Neural cell (in vitro differentiated cells): ENCODE data around the gene WBP11. TPM values are rescaled to one million over a fixed set of nuclear protein-coding genes. Genes with fewer than 3 reads are reported as not detected.

Source experiments
- H2AFZ ChIP-seq: fragments of 200-600, 300-800 bp; sonication (generic), shearing (Covaris generic); 2 replicates; pipeline ENCODE4 v1.6.0; 2014; ENCODE audit warnings: low read depth, mild to moderate bottlenecking, antibody characterized with exemption, low read length, moderate library complexity
- H3F3A ChIP-seq: fragments of 200-600 bp; shearing (Covaris generic); 2 replicates; pipeline ENCODE4 v1.6.1; 2016; ENCODE audit warnings: mild to moderate bottlenecking, moderate library complexity, mixed read lengths, antibody characterized with exemption, low read length; ENCODE audit not compliant: insufficient read depth, poor library complexity, severe bottlenecking
- H3K27ac ChIP-seq: fragments of 200-600, 300-800 bp; sonication (generic), shearing (Covaris generic); 2 replicates; pipeline ENCODE4 v1.5.1; 2014; ENCODE audit warnings: mild to moderate bottlenecking, low read length, moderate library complexity
- H3K27me3 ChIP-seq: fragments of 300-800, 200-600 bp; sonication (generic), shearing (Covaris generic); 2 replicates; pipeline ENCODE4 v1.6.0; 2014; ENCODE audit warnings: mild to moderate bottlenecking, low read depth, low read length, moderate library complexity; ENCODE audit not compliant: insufficient read depth
- H3K36me3 ChIP-seq: fragments of 300-800, 200-600 bp; sonication (generic), shearing (Covaris generic); 2 replicates; pipeline ENCODE4 v1.5.1; 2014; ENCODE audit warnings: mild to moderate bottlenecking, antibody characterized with exemption, low read length, moderate library complexity; ENCODE audit not compliant: insufficient read depth
- H3K4me2 ChIP-seq: fragments of 300-800, 200-600 bp; sonication (generic), shearing (Covaris generic); 2 replicates; pipeline ENCODE4 v1.6.0; 2014; ENCODE audit warnings: mild to moderate bottlenecking, low read length
- H3K4me3 ChIP-seq: fragments of 300-800, 200-600 bp; sonication (generic), shearing (Covaris generic); 2 replicates; pipeline ENCODE4 v1.5.1; 2014; ENCODE audit warnings: mild to moderate bottlenecking, low read length, moderate library complexity
- H3K79me2 ChIP-seq: fragments of 200-600 bp; shearing (Covaris generic); replicated peaks from 2 replicates; pipeline ENCODE4 v1.6.0; 2014; ENCODE audit warnings: mild to moderate bottlenecking, low read length, moderate library complexity; ENCODE audit not compliant: insufficient read depth
- H3K9ac ChIP-seq: fragments of 300-800, 200-600 bp; sonication (generic), shearing (Covaris generic); 2 replicates; pipeline ENCODE4 v1.6.1; 2016; ENCODE audit warnings: mild to moderate bottlenecking, low read length, mixed read lengths
- H3K9me2 ChIP-seq: fragments of 200-600 bp; shearing (Covaris generic); 2 replicates; pipeline ENCODE4 v1.6.1; 2016; ENCODE audit warnings: mild to moderate bottlenecking, low read length, mixed read lengths; ENCODE audit not compliant: insufficient read depth
- H3K9me3 ChIP-seq: fragments of 200-600, 300-800 bp; sonication (generic), shearing (Covaris generic); 2 replicates; pipeline ENCODE4 v1.6.1; 2016; ENCODE audit warnings: mild to moderate bottlenecking, mixed run types, low read length, moderate library complexity, mixed read lengths
- H4K20me1 ChIP-seq: fragments of 200-600 bp; shearing (Covaris generic); 2 replicates; pipeline ENCODE4 v1.6.1; 2016; ENCODE audit warnings: mild to moderate bottlenecking, mixed run types; ENCODE audit not compliant: insufficient read depth
- EP300 ChIP-seq: fragments of 450-650 bp; conservative IDR thresholded peaks from 2 replicates; pipeline ENCODE4 v1.6.1; 2014; ENCODE audit warnings: antibody characterized with exemption, mild to moderate bottlenecking, moderate library complexity; ENCODE audit not compliant: poor library complexity, severe bottlenecking
- EZH2 ChIP-seq: fragments of 200-600, 300-800 bp; shearing (Covaris generic), sonication (generic); IDR thresholded peaks from 2 replicates; pipeline ENCODE4 v1.6.1; 2014; ENCODE audit warnings: antibody characterized with exemption, low read length, borderline replicate concordance, mild to moderate bottlenecking; ENCODE audit not compliant: insufficient read depth, poor library complexity, severe bottlenecking
- MXI1 ChIP-seq: fragments of 450-650 bp; conservative IDR thresholded peaks from 2 replicates; pipeline ENCODE4 v1.6.1; 2014; ENCODE audit warnings: antibody characterized with exemption, mild to moderate bottlenecking; ENCODE audit not compliant: poor library complexity, severe bottlenecking
- POLR2AphosphoS5 ChIP-seq: IDR thresholded peaks from 2 replicates; pipeline ENCODE4 v1.6.1; 2012
- RAD21 ChIP-seq: fragments of 450-650 bp; conservative IDR thresholded peaks from 2 replicates; pipeline ENCODE4 v1.6.1; 2014; ENCODE audit warnings: antibody characterized with exemption, mild to moderate bottlenecking, moderate library complexity
- SMC3 ChIP-seq: fragments of 450-650 bp; conservative IDR thresholded peaks from 2 replicates; pipeline ENCODE4 v1.6.1; 2014; ENCODE audit warnings: antibody characterized with exemption, mild to moderate bottlenecking, moderate library complexity; ENCODE audit not compliant: poor library complexity
- TAF1 ChIP-seq: IDR thresholded peaks from 2 replicates; pipeline ENCODE4 v1.6.1; 2012; ENCODE audit warnings: low read depth
- polyA plus RNA-seq: library from polyadenylated mRNA; depleted of rRNA; stranded (reverse); fragments of >200 nt; gene quantifications from 2 replicates; pipeline ENCODE4 v1.2.3, GENCODE V29; 2014
- TF ChIP-seq, protein P1 (sequence below): fragments of 450-650 bp; IDR thresholded peaks from 2 replicates; pipeline ENCODE4 v1.5.1; 2014; ENCODE audit warnings: antibody characterized with exemption, mild to moderate bottlenecking, moderate library complexity; ENCODE audit not compliant: poor library complexity, severe bottlenecking
- TF ChIP-seq, protein P2 (sequence below): IDR thresholded peaks from 2 replicates; pipeline ENCODE4 v1.6.1; 2012; ENCODE audit warnings: borderline replicate concordance

The WBP11 gene
- polyA plus RNA-seq, 1 donor from 2014 or later = 12.9 TPM

DNA sequence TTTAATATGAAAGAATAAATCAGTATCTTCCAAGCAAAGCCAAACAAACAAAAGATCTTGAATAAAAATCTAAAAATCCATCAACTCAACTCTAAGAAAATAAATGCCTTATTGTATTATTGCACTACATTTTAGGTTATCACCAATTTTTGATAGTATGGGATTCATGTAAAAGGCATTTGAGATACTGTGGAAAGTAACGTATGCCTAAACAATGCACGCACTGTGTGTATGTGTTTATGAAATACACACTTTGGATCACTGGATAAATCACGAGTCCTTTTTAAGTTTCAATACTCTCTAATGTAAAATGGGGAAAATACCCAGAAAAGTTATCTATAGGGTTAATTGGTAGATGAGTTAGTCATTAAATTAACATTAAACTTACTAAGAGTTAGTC lies 17.7 kb downstream of the WBP11 start:
- Histone ChIP-seq H4K20me1 (no peaks in the 10 kb centered on the region), H3K9me3 (no peaks in the 10 kb centered on the region), H3K27ac (no peak overlapping the region), H3K9me2 (no peaks in the 10 kb centered on the region), H3K27me3 (no peaks in the 10 kb centered on the region), H2AFZ (no peak overlapping the region), H3K4me3 (no peak overlapping the region), H3K79me2 (no peaks in the 10 kb centered on the region), H3K36me3 (peaks cover 22% of the 10 kb centered on the region), H3K4me2 (no peak overlapping the region), H3F3A (no peaks in the 10 kb centered on the region), H3K9ac (no peak overlapping the region)
- TF ChIP-seq EZH2 (no peak), TAF1 (no peak), MXI1 (no peak), POLR2AphosphoS5 (no peak), RAD21 (no peak), SMC3 (no peak), EP300 (no peak)
- TF ChIP-seq, protein P1, sequence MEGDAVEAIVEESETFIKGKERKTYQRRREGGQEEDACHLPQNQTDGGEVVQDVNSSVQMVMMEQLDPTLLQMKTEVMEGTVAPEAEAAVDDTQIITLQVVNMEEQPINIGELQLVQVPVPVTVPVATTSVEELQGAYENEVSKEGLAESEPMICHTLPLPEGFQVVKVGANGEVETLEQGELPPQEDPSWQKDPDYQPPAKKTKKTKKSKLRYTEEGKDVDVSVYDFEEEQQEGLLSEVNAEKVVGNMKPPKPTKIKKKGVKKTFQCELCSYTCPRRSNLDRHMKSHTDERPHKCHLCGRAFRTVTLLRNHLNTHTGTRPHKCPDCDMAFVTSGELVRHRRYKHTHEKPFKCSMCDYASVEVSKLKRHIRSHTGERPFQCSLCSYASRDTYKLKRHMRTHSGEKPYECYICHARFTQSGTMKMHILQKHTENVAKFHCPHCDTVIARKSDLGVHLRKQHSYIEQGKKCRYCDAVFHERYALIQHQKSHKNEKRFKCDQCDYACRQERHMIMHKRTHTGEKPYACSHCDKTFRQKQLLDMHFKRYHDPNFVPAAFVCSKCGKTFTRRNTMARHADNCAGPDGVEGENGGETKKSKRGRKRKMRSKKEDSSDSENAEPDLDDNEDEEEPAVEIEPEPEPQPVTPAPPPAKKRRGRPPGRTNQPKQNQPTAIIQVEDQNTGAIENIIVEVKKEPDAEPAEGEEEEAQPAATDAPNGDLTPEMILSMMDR = no peak
- TF ChIP-seq, protein P2, sequence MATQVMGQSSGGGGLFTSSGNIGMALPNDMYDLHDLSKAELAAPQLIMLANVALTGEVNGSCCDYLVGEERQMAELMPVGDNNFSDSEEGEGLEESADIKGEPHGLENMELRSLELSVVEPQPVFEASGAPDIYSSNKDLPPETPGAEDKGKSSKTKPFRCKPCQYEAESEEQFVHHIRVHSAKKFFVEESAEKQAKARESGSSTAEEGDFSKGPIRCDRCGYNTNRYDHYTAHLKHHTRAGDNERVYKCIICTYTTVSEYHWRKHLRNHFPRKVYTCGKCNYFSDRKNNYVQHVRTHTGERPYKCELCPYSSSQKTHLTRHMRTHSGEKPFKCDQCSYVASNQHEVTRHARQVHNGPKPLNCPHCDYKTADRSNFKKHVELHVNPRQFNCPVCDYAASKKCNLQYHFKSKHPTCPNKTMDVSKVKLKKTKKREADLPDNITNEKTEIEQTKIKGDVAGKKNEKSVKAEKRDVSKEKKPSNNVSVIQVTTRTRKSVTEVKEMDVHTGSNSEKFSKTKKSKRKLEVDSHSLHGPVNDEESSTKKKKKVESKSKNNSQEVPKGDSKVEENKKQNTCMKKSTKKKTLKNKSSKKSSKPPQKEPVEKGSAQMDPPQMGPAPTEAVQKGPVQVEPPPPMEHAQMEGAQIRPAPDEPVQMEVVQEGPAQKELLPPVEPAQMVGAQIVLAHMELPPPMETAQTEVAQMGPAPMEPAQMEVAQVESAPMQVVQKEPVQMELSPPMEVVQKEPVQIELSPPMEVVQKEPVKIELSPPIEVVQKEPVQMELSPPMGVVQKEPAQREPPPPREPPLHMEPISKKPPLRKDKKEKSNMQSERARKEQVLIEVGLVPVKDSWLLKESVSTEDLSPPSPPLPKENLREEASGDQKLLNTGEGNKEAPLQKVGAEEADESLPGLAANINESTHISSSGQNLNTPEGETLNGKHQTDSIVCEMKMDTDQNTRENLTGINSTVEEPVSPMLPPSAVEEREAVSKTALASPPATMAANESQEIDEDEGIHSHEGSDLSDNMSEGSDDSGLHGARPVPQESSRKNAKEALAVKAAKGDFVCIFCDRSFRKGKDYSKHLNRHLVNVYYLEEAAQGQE = no peak

DNA sequence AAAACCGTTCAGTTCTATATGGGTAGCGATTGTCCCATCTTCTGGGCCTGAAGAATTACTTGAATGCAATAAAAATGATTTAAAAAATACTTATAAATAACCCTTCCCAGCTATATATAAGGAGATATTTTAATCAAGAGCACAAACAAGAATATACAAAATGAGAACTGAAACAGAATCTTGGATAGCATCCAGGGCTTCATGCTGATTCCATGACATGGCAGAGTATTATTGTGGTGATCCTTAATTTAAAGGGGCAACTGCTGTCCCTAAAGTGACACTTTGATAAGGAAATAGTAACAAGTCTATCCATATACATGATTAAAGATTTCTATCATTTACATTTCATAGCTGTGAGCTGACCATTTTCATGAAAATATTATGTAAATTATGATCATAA lies 18.8 kb downstream of the WBP11 start:
- TF ChIP-seq, protein P2 = no peak
- TF ChIP-seq TAF1 (no peak), EZH2 (no peak), MXI1 (no peak), EP300 (no peak), SMC3 (no peak), POLR2AphosphoS5 (no peak), RAD21 (no peak)
- TF ChIP-seq, protein P1 = no peak
- no peak overlapping the region for H3K27ac ChIP-seq
- H3K9me3 ChIP-seq = no peaks in the 10 kb centered on the region
- no peaks in the 10 kb centered on the region for H3K79me2 ChIP-seq
- H3K4me2 ChIP-seq = no peak overlapping the region
- peaks cover 11% of the 10 kb centered on the region for H3K36me3 ChIP-seq
- no peaks in the 10 kb centered on the region for H3K9me2 ChIP-seq
- no peak overlapping the region for H3K9ac ChIP-seq
- H3K27me3 ChIP-seq = no peaks in the 10 kb centered on the region
- H4K20me1 ChIP-seq = no peaks in the 10 kb centered on the region
- H3K4me3 ChIP-seq = no peak overlapping the region
- no peak overlapping the region for H2AFZ ChIP-seq
- no peaks in the 10 kb centered on the region for H3F3A ChIP-seq
